GM21447 (cell line): ENCODE results near the gene TYW1.
"Not testable (repeated sequence)": the region's sequence is repeated elsewhere in the genome, so short reads cannot be mapped to it uniquely, and the experiment has no call there.

ENCODE experiments used
- ATAC-seq: cut with Tn5 transposase; IDR thresholded peaks from one replicate; pipeline ENCODE4 v1.9.1; 2021; ENCODE audit not compliant: unreplicated experiment

TYW1 gene

GRCh38 chr7:67042781-67043558 lies 46.3 kb downstream of the TYW1 start:
- not testable (repeated sequence) for ATAC-seq

GRCh38 chr7:67043559-67043930 lies 46.9 kb downstream of the TYW1 start:
- not testable (repeated sequence) for ATAC-seq

GRCh38 chr7:67045496-67045995 lies 48.9 kb downstream of the TYW1 start:
- ATAC-seq = no peak

- ATAC-seq = not testable (repeated sequence)
Observed at GRCh38 chr7:67046819-67047218, 50.2 kb downstream of the TYW1 start.

GRCh38 chr7:67049908-67050307 lies 53.3 kb downstream of the TYW1 start:
- ATAC-seq = not testable (repeated sequence)

GRCh38 chr7:67052161-67052560 lies 55.5 kb downstream of the TYW1 start:
- not testable (repeated sequence) for ATAC-seq

GRCh38 chr7:67056683-67057082 lies 60.0 kb downstream of the TYW1 start:
- ATAC-seq = no peak

GRCh38 chr7:67061321-67061720 lies 64.7 kb downstream of the TYW1 start:
- ATAC-seq = not testable (repeated sequence)

- not testable (repeated sequence) for ATAC-seq
Observed at GRCh38 chr7:67062802-67063201, 66.2 kb downstream of the TYW1 start.

GRCh38 chr7:67066950-67067622 lies 70.5 kb downstream of the TYW1 start:
- ATAC-seq = peak; percentile 66

GRCh38 chr7:67076120-67076519 lies 79.5 kb downstream of the TYW1 start:
- ATAC-seq = not testable (repeated sequence)

GRCh38 chr7:67082880-67083279 lies 86.2 kb downstream of the TYW1 start:
- ATAC-seq = not testable (repeated sequence)

- not testable (repeated sequence) for ATAC-seq
Observed at GRCh38 chr7:67089261-67089660, 92.6 kb downstream of the TYW1 start.

GRCh38 chr7:67091053-67091452 lies 94.4 kb downstream of the TYW1 start:
- ATAC-seq = not testable (repeated sequence)

- not testable (repeated sequence) for ATAC-seq
Observed at GRCh38 chr7:67098031-67098430, 101.4 kb downstream of the TYW1 start.

- not testable (repeated sequence) for ATAC-seq
Observed at GRCh38 chr7:67099406-67099805, 102.8 kb downstream of the TYW1 start.

- ATAC-seq = not testable (repeated sequence)
Observed at GRCh38 chr7:67100038-67100437, 103.4 kb downstream of the TYW1 start.

GRCh38 chr7:67100956-67101361 lies 104.3 kb downstream of the TYW1 start:
- ATAC-seq = no peak

- not testable (repeated sequence) for ATAC-seq
Observed at GRCh38 chr7:67104937-67105336, 108.3 kb downstream of the TYW1 start.

- no peak for ATAC-seq
Observed at GRCh38 chr7:67105377-67105776, 108.7 kb downstream of the TYW1 start.

GRCh38 chr7:67106255-67106654 lies 109.6 kb downstream of the TYW1 start:
- ATAC-seq = not testable (repeated sequence)

GRCh38 chr7:67111342-67111741 lies 114.7 kb downstream of the TYW1 start:
- ATAC-seq = not testable (repeated sequence)
